OCI-M2 (cell line): ENCODE measurements around the gene DUSP22.

ENCODE experiments used
- DNase-seq: peaks from one replicate; lab custom pipeline; 2025; ENCODE audit not compliant: unreplicated experiment; lab: John Stamatoyannopoulos, UW

DUSP22 gene

GRCh38 chr6:392441-393390 lies 100.4 kb downstream of the DUSP22 start:
- DNase-seq = no peak

GRCh38 chr6:393391-394221 lies 101.3 kb downstream of the DUSP22 start:
- no peak for DNase-seq

- no peak for DNase-seq
Measured at GRCh38 chr6:394641-395289, 102.5 kb downstream of the DUSP22 start.

- no peak for DNase-seq
Measured at GRCh38 chr6:395432-396125, 103.3 kb downstream of the DUSP22 start.

- no peak for DNase-seq
Measured at GRCh38 chr6:396126-396520, 103.8 kb downstream of the DUSP22 start.

GRCh38 chr6:397056-397455 lies 104.8 kb downstream of the DUSP22 start:
- no peak for DNase-seq

- no peak for DNase-seq
Measured at GRCh38 chr6:397604-398003, 105.3 kb downstream of the DUSP22 start.

GRCh38 chr6:398065-398464 lies 105.8 kb downstream of the DUSP22 start:
- no peak for DNase-seq

GRCh38 chr6:398558-399078 lies 106.3 kb downstream of the DUSP22 start:
- no peak for DNase-seq

- DNase-seq = no peak
Measured at GRCh38 chr6:399785-400534, 107.7 kb downstream of the DUSP22 start.

- DNase-seq = no peak
Measured at GRCh38 chr6:400815-401214, 108.5 kb downstream of the DUSP22 start.
